Activated CD8-positive, alpha-beta memory T cell treated with anti-CD3 and anti-CD28 coated beads for 1 hour (primary cell): Measurements from ENCODE around the gene IFNLR1.

Experiments used
- DNase-seq, 2 donors: peaks; one replicate each; pipeline ENCODE4 v3.0.0-alpha.2; 2020; ENCODE audit warnings: low read depth in 1 of 2; ENCODE audit errors: extremely low read depth in 1 of 2

The IFNLR1 gene

GRCh38 chr1:24109686-24110475, 77.2 kb downstream of the IFNLR1 start:
- DNase-seq = no peak

GRCh38 chr1:24109166-24109483, 78.0 kb downstream of the IFNLR1 start:
- DNase-seq = no peak

GRCh38 chr1:24108334-24109165, 78.5 kb downstream of the IFNLR1 start:
- DNase-seq = no peak

GRCh38 chr1:24107462-24108138, 79.5 kb downstream of the IFNLR1 start:
- DNase-seq = no peak

- no peak for DNase-seq
These were observed 81.5 kb downstream of the IFNLR1 start for GRCh38 chr1:24105368-24106160.

- DNase-seq = no peak
These were observed 82.2 kb downstream of the IFNLR1 start for GRCh38 chr1:24104854-24105253.
